Middle frontal gyrus (tissue), 1 donor: ENCODE measurements around the gene RTN4RL2.
A peak's percentile ranks its signal among the peaks of the same experiment; 100 is the strongest.

Source experiments
- DNase-seq: peaks from one replicate; pipeline ENCODE4 v3.0.0-alpha.2; 2015; ENCODE audit warnings: low spot score; ENCODE audit errors: extremely low spot score

The RTN4RL2 gene

GRCh38 chr11:57499413-57499982 is 39.2 kb downstream of the RTN4RL2 start:
- DNase-seq: peak; percentile 69

GRCh38 chr11:57499983-57500461 is 39.7 kb downstream of the RTN4RL2 start:
- DNase-seq: no peak

GRCh38 chr11:57500515-57500914 is 40.2 kb downstream of the RTN4RL2 start:
- DNase-seq: no peak

- no peak for DNase-seq
Measured at GRCh38 chr11:57500926-57501325, 40.6 kb downstream of the RTN4RL2 start.

GRCh38 chr11:57501953-57502352 is 41.6 kb downstream of the RTN4RL2 start:
- DNase-seq: no peak

DNA sequence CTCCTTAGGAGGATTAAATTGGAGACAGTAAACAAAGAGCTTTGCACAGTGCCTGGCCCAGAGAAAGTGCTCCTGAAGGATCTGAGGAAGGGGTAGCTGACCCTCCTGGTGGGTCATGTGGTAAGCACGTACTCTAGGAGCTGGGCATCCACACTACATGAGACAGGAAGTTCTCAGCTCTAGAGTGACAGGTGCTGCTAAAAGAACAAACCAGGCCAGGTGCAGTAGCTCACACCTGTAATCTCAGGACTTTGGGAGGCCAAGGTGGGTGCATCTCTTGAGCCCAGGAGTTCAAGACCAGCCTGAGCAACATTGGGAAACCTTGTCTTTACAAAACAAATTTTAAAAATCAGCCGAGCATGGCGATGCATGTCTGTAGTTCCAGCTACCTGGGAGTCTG is 42.0 kb downstream of the RTN4RL2 start:
- DNase-seq: no peak

DNA sequence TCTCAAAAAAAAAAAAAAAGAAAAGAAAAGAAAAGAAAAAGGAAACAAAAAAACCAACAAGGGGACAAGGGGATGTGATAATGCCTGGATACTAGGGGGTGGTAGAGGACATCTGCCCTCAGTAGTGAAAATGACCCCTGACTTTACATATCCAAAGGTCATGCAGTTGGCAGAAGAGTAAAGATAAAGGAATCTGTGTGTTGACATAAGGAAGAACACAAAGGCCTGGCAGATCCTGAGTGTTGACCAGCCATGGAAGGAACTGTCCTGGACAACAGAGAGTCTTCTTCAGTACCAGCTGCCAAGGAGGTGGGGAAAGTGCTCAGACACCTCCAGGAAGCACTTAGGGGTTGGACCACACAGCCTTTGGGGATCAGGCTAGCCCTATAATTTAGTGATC is 42.5 kb downstream of the RTN4RL2 start:
- no peak for DNase-seq

GRCh38 chr11:57504511-57504910 is 44.2 kb downstream of the RTN4RL2 start:
- DNase-seq: no peak

DNA sequence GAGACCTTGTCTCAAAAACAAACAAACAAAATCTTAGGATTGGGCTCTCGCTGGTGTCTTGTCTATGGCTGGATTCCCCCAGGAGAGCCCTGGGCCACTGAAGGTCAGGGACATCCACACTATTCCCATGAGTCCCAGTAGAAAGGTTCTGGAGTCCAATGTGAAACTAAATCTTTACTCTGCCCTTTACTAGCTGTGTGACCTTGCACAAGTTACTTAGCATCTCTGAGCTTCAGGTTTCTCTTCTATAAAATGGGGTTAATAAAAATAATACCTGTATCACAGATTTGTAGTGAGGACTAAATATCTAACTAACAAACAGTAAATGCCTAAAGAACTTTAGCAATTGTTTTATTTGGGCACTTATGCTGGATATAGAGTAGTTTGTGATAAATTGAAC is 46.2 kb downstream of the RTN4RL2 start:
- no peak for DNase-seq

DNA sequence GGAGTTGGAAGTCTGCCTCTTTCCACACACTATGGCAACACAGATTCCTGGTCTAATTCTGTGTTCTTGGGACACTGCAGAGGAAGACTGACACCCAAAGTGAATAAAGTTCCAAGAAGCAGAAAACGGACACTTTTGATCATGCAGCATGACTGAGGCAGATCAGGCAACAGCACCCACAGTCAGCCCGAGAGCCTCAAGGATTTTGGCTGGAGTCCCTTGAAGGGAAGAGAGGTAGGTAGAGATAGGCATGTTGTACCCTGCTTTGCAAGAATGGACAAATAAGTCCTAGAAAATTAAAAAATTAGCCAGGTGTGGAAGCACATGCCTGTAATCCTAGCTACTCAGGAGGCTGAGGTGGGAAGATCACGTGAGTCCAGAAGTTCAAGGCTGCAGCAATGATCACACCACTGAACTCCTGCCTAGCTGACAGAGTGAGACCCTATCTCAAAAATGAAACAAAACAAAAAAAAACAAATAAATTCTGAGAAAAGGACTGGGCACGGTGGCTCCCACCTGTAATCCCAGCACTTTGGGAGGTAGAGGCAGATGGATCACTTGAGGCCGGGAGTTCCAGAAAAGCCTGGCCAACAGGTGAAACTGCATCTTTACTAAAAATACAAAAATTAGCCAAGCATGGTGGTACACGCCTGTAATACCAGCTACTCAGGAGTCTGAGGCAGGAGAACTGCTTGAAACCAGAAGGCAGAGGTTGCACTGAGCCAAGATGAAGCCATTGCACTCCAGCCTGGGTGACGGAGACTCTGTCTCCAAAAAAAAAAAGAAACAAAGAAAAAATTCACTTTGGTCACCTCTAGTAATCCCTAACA is 48.2 kb downstream of the RTN4RL2 start:
- no peak for DNase-seq

DNA sequence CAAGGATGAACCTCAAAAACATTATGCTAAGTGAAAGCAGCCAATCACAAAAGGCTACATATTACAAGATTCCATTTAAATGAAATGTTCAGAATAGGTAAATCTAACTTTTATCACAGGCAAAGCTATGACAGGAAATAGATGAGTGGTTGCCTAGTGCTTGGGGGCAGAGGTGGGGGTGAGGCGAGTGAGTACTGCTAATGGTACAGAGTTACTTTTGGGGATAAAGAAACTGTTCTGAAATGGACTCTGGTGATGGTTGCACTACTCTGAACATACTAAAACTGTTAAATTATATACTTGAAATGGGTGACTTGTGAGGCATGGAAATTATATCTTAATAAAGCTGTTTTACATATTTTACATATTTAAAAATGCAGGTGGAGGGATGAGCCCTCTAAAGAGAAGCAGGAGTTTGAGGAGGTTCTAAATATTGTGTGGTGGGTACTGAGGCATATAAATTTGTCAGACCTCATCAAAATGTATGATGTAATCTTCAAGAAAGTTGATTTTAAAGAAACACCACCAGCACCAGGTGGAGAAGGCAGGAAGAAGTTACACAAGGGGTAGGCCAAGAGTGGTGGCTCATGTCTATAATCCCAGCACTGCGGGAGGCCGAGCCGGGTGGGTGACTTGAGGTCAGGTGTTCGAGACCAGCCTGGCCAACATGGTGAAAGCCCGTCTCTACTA is 51.6 kb downstream of the RTN4RL2 start:
- DNase-seq: no peak

DNA sequence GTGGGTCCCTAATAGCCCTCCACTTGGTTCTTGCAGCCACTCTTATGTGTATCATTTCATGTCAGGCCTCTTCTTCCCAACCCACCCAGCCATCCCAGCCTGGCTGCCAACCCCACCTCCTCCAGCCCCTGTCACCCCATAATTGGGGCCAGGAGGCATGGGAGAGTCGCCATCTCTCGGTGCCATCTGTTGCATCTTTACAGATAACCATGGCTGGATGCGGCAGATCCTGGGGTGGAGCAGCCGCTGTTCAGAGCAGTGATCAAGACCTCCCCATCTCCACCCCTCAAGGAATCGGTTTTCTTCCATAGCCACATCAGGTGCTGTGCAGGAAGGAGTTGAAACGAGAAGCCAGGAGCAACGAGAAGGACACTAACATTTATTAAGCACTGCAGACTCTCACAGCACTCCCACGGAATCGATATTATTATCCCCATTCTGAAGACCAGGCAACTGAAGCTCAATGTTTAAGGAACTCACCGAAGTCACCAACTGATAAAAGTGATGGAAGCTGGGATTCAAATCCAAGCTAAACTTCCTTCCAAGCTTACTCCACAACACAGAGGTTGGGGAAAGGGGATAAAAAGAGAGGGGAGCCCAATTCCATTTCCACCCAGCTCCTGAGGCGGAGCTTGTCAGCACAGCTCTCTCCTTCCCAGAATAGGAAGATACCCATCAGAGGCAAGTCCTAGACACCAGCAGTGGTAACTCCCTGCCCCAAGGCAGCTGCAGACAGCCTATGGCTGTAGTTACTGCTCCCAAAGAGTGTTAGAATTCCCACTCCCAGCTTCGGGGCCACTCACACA is 52.5 kb downstream of the RTN4RL2 start:
- DNase-seq: no peak

DNA sequence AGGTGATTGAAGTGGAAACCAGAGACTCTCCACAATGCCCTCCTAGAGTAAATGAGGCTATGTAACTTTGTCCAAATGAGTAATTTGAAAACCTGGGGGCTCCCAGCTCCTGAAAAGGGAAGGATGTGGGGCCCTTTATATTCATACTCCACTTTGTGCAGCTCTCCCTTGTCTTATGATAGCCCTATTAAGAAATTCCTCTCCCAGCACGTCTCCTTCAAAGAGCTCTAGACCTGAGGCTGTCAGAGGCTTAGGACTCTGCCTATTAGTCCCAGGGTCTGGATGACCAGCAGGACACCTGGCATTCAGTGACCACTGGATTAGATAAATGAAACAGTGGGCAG is 53.1 kb downstream of the RTN4RL2 start:
- DNase-seq: no peak

DNA sequence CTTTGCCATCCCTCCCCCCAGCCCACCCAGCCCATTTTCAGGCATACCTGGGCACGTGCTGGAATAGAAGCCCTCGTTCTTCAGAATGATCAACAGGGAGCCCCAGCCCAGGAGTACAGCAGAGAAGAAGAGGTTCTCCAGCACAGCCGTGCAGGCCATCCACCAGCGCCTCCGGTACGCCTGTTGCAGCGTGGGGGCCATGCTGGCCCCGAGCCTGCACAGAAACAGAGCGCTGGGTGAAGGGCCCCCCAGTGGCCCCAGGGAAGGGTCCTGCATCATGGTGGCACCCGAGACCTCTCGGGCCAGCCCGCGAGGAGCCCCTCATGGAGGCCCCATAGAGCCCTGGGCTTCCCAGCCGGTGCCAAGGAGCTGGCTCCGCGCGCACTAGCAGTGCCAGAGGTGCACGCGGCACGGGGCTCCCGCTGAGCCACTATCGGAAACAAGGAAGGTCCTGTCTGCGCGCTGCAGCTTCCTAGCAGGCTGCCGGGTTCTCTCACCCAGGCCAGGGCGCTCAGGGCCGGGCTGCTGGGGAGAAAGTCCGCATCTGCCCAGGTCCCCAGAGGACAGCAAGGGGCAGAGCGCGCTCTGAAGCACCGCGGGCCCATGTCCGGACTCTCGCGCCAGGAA is 53.7 kb downstream of the RTN4RL2 start:
- DNase-seq: no peak

GRCh38 chr11:57514538-57515331 is 54.4 kb downstream of the RTN4RL2 start:
- no peak for DNase-seq

DNA sequence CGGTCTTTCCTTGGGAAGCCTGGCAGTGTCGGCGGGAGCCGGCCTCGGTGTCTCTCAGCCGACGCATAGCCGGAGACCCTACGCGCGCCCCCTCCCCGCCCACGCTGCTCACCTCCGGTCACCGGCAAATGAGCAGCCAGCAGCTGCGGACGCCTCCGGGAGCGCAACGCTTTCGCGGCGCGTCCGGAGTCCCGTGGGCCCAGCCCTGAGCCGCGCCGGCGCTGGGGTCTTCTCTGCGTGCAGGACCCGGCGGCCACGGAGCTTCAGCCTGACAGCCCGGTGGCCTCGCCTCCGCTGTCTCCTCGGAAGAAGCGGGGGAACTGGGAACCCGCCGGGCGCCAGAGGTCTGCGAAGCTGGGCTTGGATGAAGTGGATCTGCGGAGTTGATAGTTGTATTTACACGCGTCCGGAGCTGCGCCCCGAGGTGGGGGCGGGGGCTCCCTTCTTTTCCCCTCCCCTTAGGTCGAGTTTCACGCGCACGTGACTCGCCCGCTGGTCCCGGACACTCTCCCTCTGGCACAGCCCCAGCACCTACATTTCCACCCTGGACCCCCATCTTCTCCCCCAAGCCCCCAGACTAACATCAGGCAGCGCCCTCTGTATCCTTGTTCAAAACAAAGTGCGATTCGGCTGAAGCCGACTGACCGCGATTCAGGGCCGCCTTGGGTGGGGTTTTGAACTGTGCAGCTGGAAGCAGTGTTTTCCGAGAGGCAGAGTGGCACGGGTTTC is 55.2 kb downstream of the RTN4RL2 start, which contains the start of gene SLC43A1:
TSS of gene SLC43A1 (minus strand) at position 371 of the 729 bp plus-strand sequence. CDS start 1,591 bp downstream, outside the sequence.
- no peak for DNase-seq

DNA sequence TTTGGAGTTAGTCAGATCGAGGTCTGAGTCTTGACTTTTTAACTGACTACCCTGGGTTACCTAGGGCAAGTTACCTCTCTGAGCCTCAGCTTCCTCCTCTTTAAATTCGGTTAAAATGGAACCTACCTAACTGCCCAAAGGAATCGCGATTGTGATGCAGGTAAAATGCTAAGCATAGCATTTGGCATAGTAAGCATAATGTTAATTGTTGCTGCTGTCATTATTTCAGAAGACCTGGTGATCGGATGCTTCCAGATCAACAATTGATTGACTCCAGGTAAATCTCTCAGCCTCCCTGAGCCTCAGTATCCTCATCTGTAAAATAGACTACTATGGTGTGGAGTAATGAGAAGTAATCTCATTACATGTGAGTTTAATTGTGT is 55.7 kb downstream of the RTN4RL2 start:
- DNase-seq: no peak

DNA sequence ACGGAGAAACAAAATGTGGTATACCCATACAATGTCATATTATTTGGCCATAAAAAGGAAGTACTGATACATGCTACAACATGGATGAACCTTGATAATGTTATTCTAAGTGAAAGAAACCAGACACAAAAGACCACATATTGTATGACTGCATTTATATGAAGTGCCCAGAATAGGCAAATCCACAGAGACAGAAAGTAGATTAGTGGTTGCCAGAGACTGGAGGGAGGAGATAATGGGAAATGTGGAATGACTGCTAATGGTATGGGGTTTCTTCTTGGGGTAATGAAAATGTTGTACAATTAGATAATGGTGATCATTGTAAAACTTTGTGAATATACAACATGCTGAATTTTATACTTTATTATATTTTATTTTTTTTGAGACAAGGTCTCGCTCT is 60.8 kb downstream of the RTN4RL2 start:
- DNase-seq: no peak

DNA sequence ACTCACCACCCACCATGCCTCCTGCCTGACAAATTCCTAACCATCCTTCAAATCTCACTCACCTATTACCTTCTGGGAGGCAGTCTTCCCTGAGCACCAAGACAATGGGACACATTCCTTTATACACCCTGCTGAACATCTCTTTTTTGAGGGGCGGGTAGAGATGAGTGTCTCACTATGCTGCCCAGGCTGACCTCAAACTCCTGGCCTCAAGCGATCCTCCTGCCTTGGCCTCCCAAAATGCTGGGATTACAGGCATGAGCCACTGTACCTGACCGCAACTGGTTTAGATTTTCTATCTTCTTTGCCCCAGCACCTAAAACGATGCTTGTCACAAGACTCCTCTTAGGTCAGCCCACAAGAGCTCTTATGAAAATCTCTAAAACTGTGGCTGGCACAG is 63.1 kb downstream of the RTN4RL2 start:
- DNase-seq: no peak
